H1 (cell line): ENCODE results near the gene PARD3. TPM values are rescaled to one million over a fixed set of nuclear protein-coding genes. Genes with fewer than 3 reads are reported as not detected.
A peak's percentile ranks its signal among the peaks of the same experiment; 100 is the strongest.

Experiments
- CTCF ChIA-PET: fragments of 300-600 bp; sonication (Branson Sonifier 250); formaldehyde crosslinking; loops from one replicate; lab custom pipeline; 2021; ENCODE audit not compliant: partially characterized antibody; lab: Charles Lee
- POLR2A ChIA-PET: fragments of 300-600 bp; sonication (Branson Sonifier 250); formaldehyde crosslinking; loops from one replicate; lab custom pipeline; 2021; ENCODE audit warnings: inconsistent platforms; ENCODE audit not compliant: partially characterized antibody; lab: Charles Lee
- DNase-seq, 2 experiments: peaks; one replicate each; pipeline versions ENCODE4 v3.0.0 to v3.0.0-alpha.2; 2010 to 2022; ENCODE audit warnings: low spot score in 2 of 2, low read depth in 1 of 2, mixed read lengths in 1 of 2
- FAIRE-seq: peaks from 2 replicates; lab custom pipeline; 2011; peaks lifted over from hg19 to GRCh38; lab: Jason Lieb, UNC
- H2AFZ ChIP-seq: 2 replicates; pipeline ENCODE4 v1.8.1; 2012; ENCODE audit warnings: low read length, inconsistent platforms
- H2AK5ac ChIP-seq: 2 replicates; pipeline ENCODE4 v1.6.1; 2013; ENCODE audit warnings: low read depth, low read length
- H2BK120ac ChIP-seq: replicated peaks from 2 replicates; pipeline ENCODE3; 2013; ENCODE audit warnings: low read depth, low read length, inconsistent platforms
- H2BK12ac ChIP-seq: 2 replicates; pipeline ENCODE4 v1.6.1; 2013; ENCODE audit warnings: low read depth, low read length
- H2BK15ac ChIP-seq: 2 replicates; pipeline ENCODE4 v1.6.1; 2013; ENCODE audit warnings: low read length
- H2BK20ac ChIP-seq: 2 replicates; pipeline ENCODE4 v1.6.1; 2013; ENCODE audit warnings: low read length
- H2BK5ac ChIP-seq: 2 replicates; pipeline ENCODE4 v1.6.1; 2013; ENCODE audit warnings: low read depth, low read length
- H3K14ac ChIP-seq: 2 replicates; pipeline ENCODE4 v1.6.1; 2013; ENCODE audit warnings: inconsistent platforms; ENCODE audit not compliant: insufficient read length
- H3K18ac ChIP-seq: 2 replicates; pipeline ENCODE4 v1.6.1; 2013; ENCODE audit warnings: low read length; ENCODE audit errors: extremely low read depth
- H3K23ac ChIP-seq: 2 replicates; pipeline ENCODE4 v1.6.1; 2013; ENCODE audit warnings: inconsistent platforms; ENCODE audit not compliant: insufficient read length
- H3K23me2 ChIP-seq: 2 replicates; pipeline ENCODE4 v1.6.1; 2013; ENCODE audit warnings: low read depth, low read length
- H3K27ac ChIP-seq: 2 replicates; pipeline ENCODE4 v1.6.1; 2011; ENCODE audit warnings: low read depth, low read length, inconsistent platforms
- H3K27me3 ChIP-seq, 4 experiments: replicated peaks in 1 of 4; 1 replicate in 1 of 4; 2 replicates in 3 of 4; pipeline versions ENCODE4 v1.6.1 to v1.8.1; 2011 to 2013; ENCODE audit warnings: low read length in 3 of 4, mild to moderate bottlenecking in 3 of 4, inconsistent platforms in 2 of 4, mixed read lengths in 2 of 4, moderate library complexity in 1 of 4; ENCODE audit not compliant: control insufficient read depth in 3 of 4, insufficient read depth in 3 of 4; ENCODE audit errors: extremely low read depth in 1 of 4
- H3K36me3 ChIP-seq, 4 experiments: 2 replicates each; pipeline versions ENCODE4 v1.6.1 to v1.8.1; 2011 to 2013; ENCODE audit warnings: mild to moderate bottlenecking in 4 of 4, low read length in 3 of 4, moderate library complexity in 2 of 4, control low read depth in 1 of 4, inconsistent platforms in 1 of 4; ENCODE audit not compliant: insufficient read depth in 4 of 4, control insufficient read depth in 2 of 4
- H3K4ac ChIP-seq: replicated peaks from 2 replicates; pipeline ENCODE3; 2013; ENCODE audit warnings: low read length, low read depth, mixed read lengths, inconsistent platforms; ENCODE audit not compliant: insufficient read length
- H3K4me1 ChIP-seq, 4 experiments: replicated peaks in 1 of 4; 1 replicate in 1 of 4; 2 replicates in 3 of 4; pipeline versions ENCODE4 v1.6.1 to v1.8.1; 2011 to 2013; ENCODE audit warnings: low read length in 3 of 4, inconsistent platforms in 2 of 4, mixed read lengths in 1 of 4; ENCODE audit not compliant: insufficient read depth in 4 of 4, control insufficient read depth in 3 of 4
- H3K4me2 ChIP-seq, 2 experiments: 2 replicates each; pipeline versions ENCODE4 v1.6.1 to v1.8.1; 2011 to 2013; ENCODE audit warnings: low read depth in 2 of 2, low read length in 2 of 2, control low read depth in 1 of 2, inconsistent platforms in 1 of 2, mild to moderate bottlenecking in 1 of 2; ENCODE audit not compliant: insufficient read depth in 1 of 2
- H3K4me3 ChIP-seq, 4 experiments: fragments of 200-600, 300-600 bp in 1 of 4; sonication (generic), shearing (Covaris generic), sonication (Bioruptor Twin) in 1 of 4; 2 replicates each; pipeline versions ENCODE4 v1.5.1 to v1.8.1; 2011 to 2016; ENCODE audit warnings: low read length in 4 of 4, low read depth in 3 of 4, control low read depth in 2 of 4, inconsistent platforms in 2 of 4, mild to moderate bottlenecking in 2 of 4, mixed read lengths in 1 of 4, moderate library complexity in 1 of 4; ENCODE audit not compliant: insufficient read depth in 2 of 4; ENCODE audit errors: extremely low read depth in 1 of 4
- H3K56ac ChIP-seq: replicated peaks from 2 replicates; pipeline ENCODE3; 2013; ENCODE audit warnings: low read depth, mild to moderate bottlenecking, mixed read lengths, low read length, inconsistent platforms; ENCODE audit not compliant: insufficient read length
- H3K79me1 ChIP-seq: 2 replicates; pipeline ENCODE4 v1.6.1; 2013; ENCODE audit warnings: low read depth, low read length, control low read depth
- H3K79me2 ChIP-seq, 2 experiments: 2 replicates each; pipeline versions ENCODE4 v1.6.1 to v1.8.1; 2012 to 2013; ENCODE audit warnings: low read length in 2 of 2, mild to moderate bottlenecking in 2 of 2, inconsistent platforms in 1 of 2; ENCODE audit not compliant: insufficient read depth in 2 of 2, control insufficient read depth in 1 of 2
- H3K9ac ChIP-seq, 4 experiments: replicated peaks in 1 of 4; 1 replicate in 1 of 4; 2 replicates in 3 of 4; pipeline versions ENCODE4 v1.6.1 to v1.8.1; 2011 to 2013; ENCODE audit warnings: low read depth in 3 of 4, low read length in 3 of 4, control low read depth in 2 of 4, mild to moderate bottlenecking in 2 of 4, moderate library complexity in 2 of 4, inconsistent platforms in 1 of 4; ENCODE audit errors: extremely low read depth in 1 of 4
- H3K9me3 ChIP-seq, 2 experiments: 2 replicates each; pipeline versions ENCODE4 v1.6.1 to v1.8.1; 2012 to 2013; ENCODE audit warnings: mild to moderate bottlenecking in 2 of 2, moderate library complexity in 2 of 2, control low read depth in 1 of 2, inconsistent platforms in 1 of 2, low read depth in 1 of 2, low read length in 1 of 2, mixed read lengths in 1 of 2; ENCODE audit not compliant: insufficient read depth in 2 of 2
- H4K20me1 ChIP-seq, 2 experiments: replicated peaks in 1 of 2; 2 replicates each; pipeline versions ENCODE3 to v1.8.1; 2011 to 2013; ENCODE audit warnings: inconsistent platforms in 2 of 2, low read length in 2 of 2, mild to moderate bottlenecking in 1 of 2; ENCODE audit not compliant: insufficient read depth in 2 of 2, control insufficient read depth in 1 of 2
- H4K5ac ChIP-seq: 2 replicates; pipeline ENCODE4 v1.6.1; 2013; ENCODE audit warnings: low read length, low read depth, mixed read lengths, inconsistent platforms; ENCODE audit not compliant: insufficient read length
- H4K8ac ChIP-seq: 2 replicates; pipeline ENCODE4 v1.8.0; 2013; ENCODE audit warnings: mild to moderate bottlenecking, moderate library complexity, low read length, inconsistent platforms; ENCODE audit not compliant: insufficient read depth; ENCODE audit errors: extremely low read depth
- H4K91ac ChIP-seq: replicated peaks from 2 replicates; pipeline ENCODE3; 2013; ENCODE audit warnings: low read length, mixed read lengths, inconsistent platforms; ENCODE audit not compliant: insufficient read length
- ASH2L ChIP-seq: fragments of 200-600, 300-600 bp; sonication (generic); IDR thresholded peaks from one replicate; pipeline ENCODE4 v1.7.1; 2017; ENCODE audit warnings: low read length
- ATF3 ChIP-seq: IDR thresholded peaks from 2 replicates; pipeline ENCODE4 v1.6.1; 2011; ENCODE audit warnings: low read depth, mild to moderate bottlenecking, low read length; ENCODE audit not compliant: insufficient read depth
- CEBPB ChIP-seq: IDR thresholded peaks from 2 replicates; pipeline ENCODE4 v1.6.1; 2012; ENCODE audit warnings: low read depth, low read length
- CHD1 ChIP-seq: IDR thresholded peaks from 2 replicates; pipeline ENCODE4 v1.6.1; 2012; ENCODE audit warnings: low read depth, low read length, improper control_type of control experiment
- CHD2 ChIP-seq: IDR thresholded peaks from 2 replicates; pipeline ENCODE4 v1.6.1; 2012; ENCODE audit warnings: low read length, improper control_type of control experiment
- KDM4A ChIP-seq: IDR thresholded peaks from one replicate; pipeline ENCODE4 v1.7.1; 2012; ENCODE audit warnings: low read depth, mild to moderate bottlenecking, moderate library complexity, low read length, inconsistent platforms; ENCODE audit not compliant: severe bottlenecking
- SP4 ChIP-seq: IDR thresholded peaks from 2 replicates; pipeline ENCODE4 v1.6.1; 2012; ENCODE audit warnings: low read length, inconsistent platforms
- TAF1 ChIP-seq: IDR thresholded peaks from 2 replicates; pipeline ENCODE4 v1.6.1; 2011; ENCODE audit warnings: mild to moderate bottlenecking, low read depth, low read length
- WGBS, 2 experiments: shearing (Covaris generic) in 1 of 2; methylation state at CpG; one replicate each; pipeline versions ENCODE4 v1.1.6 to v1.1.7; 2013 to 2015; ENCODE audit warnings: low lambda C conversion rate in 2 of 2, mixed read lengths in 2 of 2, inconsistent platforms in 1 of 2, low coverage in 1 of 2, missing lambda C conversion rate in 1 of 2; ENCODE audit not compliant: insufficient replicate concordance in 2 of 2, insufficient coverage in 1 of 2, insufficient read length in 1 of 2; ENCODE audit errors: extremely low coverage in 1 of 2, missing lambda C conversion rate in 1 of 2; 5-methylcytosine and 5-hydroxymethylcytosine counted together
- long read RNA-seq, 2 experiments: library from RNA in 1 of 2; library from capped mRNA in 1 of 2; stranded (forward); transcript quantifications; one replicate each; pipeline ENCODE4 v2.0.0, GENCODE V29; 2021; ENCODE audit warnings: inconsistent platforms in 1 of 2
- polyA minus RNA-seq, 3 experiments: library from RNA; depleted of rRNA, polyadenylated mRNA; stranded (reverse); fragments of >200 nt; gene quantifications; 1 replicate in 2 of 3; 2 replicates in 1 of 3; pipeline ENCODE4 v1.2.3, GENCODE V29; 2011
- polyA plus RNA-seq, 7 experiments: library from polyadenylated mRNA; depleted of rRNA in 3 of 7; stranded (reverse) in 5 of 7; unstranded in 2 of 7; fragments of >200 nt in 5 of 7; fragments of 200-250 nt in 2 of 7; gene quantifications; 1 replicate in 5 of 7; 2 replicates in 1 of 7; 4 replicates in 1 of 7; pipeline versions ENCODE4 v1.2.1 to v1.2.3, GENCODE V29; 2011 to 2013; ENCODE audit warnings: missing spikeins in 2 of 7, mixed read lengths in 2 of 7
- total RNA-seq: library from RNA; stranded (reverse); fragmentation: NEBNext Ultra II Directional; extraction: Animal tissue kit (Norgen Biotek cat#: 25700); gene quantifications from 2 replicates; pipeline ENCODE4 v1.2.1, GENCODE V29; 2021

Gene PARD3
- total RNA-seq (47.9 and 49.1 TPM in 2 replicates), polyA plus RNA-seq (2011; rRNA removed) (14.3 and 19.7 TPM in 2 replicates), polyA minus RNA-seq (2011; rRNA and poly(A)+ RNA removed) (74.4 and 97.7 TPM in 2 replicates)
- polyA plus RNA-seq (2011; cell fraction: cytosol; rRNA removed), result 27.5 TPM
- 25.6 TPM for polyA plus RNA-seq (2011; cell fraction: nucleus; rRNA removed)
- polyA plus RNA-seq (2012, experiment 1 of 2), result 32.4 to 53.5 TPM (median 36.9 TPM) in 4 replicates
- 3.6 TPM for polyA plus RNA-seq (2012, experiment 2 of 2)
- 38.8 TPM for polyA plus RNA-seq (2013, experiment 1 of 2)
- 39.8 TPM for polyA plus RNA-seq (2013, experiment 2 of 2)
- polyA minus RNA-seq (2011; cell fraction: cytosol; rRNA and poly(A)+ RNA removed), result 31.5 TPM
- polyA minus RNA-seq (2011; cell fraction: nucleus; rRNA and poly(A)+ RNA removed), result 93.5 TPM
- long read RNA-seq, experiment 1, partial matches to known transcripts, result 24 of 36 reads
- long read RNA-seq, experiment 1, other reads (novel, unspliced or antisense), result 12 of 36 reads
- long read RNA-seq, experiment 2, partial matches to known transcripts, result 6 of 17 reads
- long read RNA-seq, experiment 2, other reads (novel, unspliced or antisense), result 11 of 17 reads

DNA sequence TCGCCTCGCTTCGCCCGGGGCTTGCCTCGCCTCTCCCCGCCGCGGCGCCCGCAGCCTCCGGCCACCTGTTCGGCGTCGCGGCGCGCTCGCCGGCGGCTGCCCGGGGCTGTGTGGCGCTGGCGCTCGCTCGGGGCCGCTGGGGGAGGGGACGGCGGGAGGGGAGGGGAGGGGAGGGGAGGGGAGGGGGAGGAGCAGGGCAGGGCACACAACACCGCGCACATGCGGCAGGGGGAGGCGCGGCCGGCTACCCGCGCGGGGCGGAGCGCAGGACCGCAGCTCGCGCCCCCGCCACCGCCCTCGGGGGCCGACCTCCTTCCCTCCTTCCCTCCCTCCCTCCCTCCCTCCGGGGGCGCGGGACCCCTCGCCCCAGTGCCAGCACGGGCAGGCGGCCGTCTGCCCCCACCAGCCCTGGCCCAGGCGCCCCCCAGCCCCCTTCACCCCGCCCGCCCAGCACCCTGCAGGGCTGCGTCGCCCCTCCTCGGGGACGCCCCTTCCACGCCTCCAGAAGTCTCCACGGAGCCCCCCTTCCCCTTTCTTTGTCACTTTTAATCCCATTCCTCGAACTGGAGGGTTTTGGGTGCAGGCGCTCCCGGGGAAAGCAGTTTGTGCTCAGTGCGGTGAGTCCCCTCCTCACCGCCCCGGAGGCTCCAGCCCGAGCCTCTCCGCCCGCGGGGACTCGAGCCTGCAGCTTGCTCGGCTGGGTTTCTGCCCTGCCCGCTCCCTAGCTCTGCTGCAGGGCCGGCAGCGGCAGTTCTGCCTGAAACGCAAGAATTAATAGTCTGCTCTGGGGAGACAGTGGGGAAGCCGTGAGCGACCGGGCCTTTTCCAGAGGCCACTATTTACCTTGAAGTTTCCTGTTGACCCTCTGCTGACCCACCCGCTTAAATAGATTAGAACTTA lies at the start of gene PARD3:
Gene PARD3 (minus strand): TSS at position 112 of the 900 bp plus-strand sequence. CDS start 301 bp downstream, outside the sequence.
- Histone ChIP-seq H4K5ac (peak within 1 kb of the TSS; percentile 91), H3K27ac (peak within 1 kb of the TSS; percentile 66), H3K9me3 (no peaks in the 10 kb centered on the region), H3K36me3 (no peaks in the 10 kb centered on the region), H2BK5ac (0 out of 2 replicates have a peak within 1 kb of the TSS, but pooled peaks have one; percentile 5), H2AK5ac (no peak within 1 kb of the TSS), H3K79me1 (peaks cover 8% of the 10 kb centered on the region), H3K79me2 (peaks cover 4 to 38% of the 10 kb centered on the region in 2 experiments; a peak in 3 of 4 replicates), H4K8ac (peak within 1 kb of the TSS; percentile 89), H3K23ac (no peak within 1 kb of the TSS), H3K4ac (peak within 1 kb of the TSS; percentile 25), H2BK15ac (no peak within 1 kb of the TSS), H3K56ac (peak within 1 kb of the TSS; percentile 56), H3K4me2 (peak within 1 kb of the TSS; percentile 93 to 100), H2BK12ac (no peak within 1 kb of the TSS), H2AFZ (0 out of 2 replicates have a peak within 1 kb of the TSS, but pooled peaks have one; percentile 62), H3K4me3 (peak within 1 kb of the TSS; percentile 80 to 98 (median 82)), H3K23me2 (peaks cover 11% of the 10 kb centered on the region), H2BK20ac (no peak within 1 kb of the TSS), H3K4me1 (peaks cover 6 to 17% (median 14%) of the 10 kb centered on the region in 4 experiments), H4K20me1 (peaks cover 15 to 17% of the 10 kb centered on the region in 2 experiments), H3K9ac (peak within 1 kb of the TSS; percentile 52 to 91 (median 70)), H3K27me3 (peaks cover 0 to 20% (median 14%) of the 10 kb centered on the region in 4 experiments; a peak in 5 of 7 replicates), H3K18ac (peak within 1 kb of the TSS; percentile 88), H4K91ac (no peak within 1 kb of the TSS), H3K14ac (no peak within 1 kb of the TSS), H2BK120ac (no peak within 1 kb of the TSS)
- CTCF ChIA-PET, result interaction anchor here (0.8 to 3.0 kb wide), 8 partner anchors 10 to 179 kb away, joined by 3 to 12 read pairs (median 4); no protein-coding TSS in a partner anchor
- DNase-seq (peak in 1 of 2 experiments; percentile 76), FAIRE-seq (no peak)
- 1% methylated on average over 15 of the region's 82 CpGs; no CpG with 5 or more reads in 1 of the 2 experiments for WGBS, 2 experiments
- POLR2A ChIA-PET, result interaction anchor here (1.2 to 1.4 kb wide), 2 partner anchors 14 to 48 kb away, joined by 3 read pairs; no protein-coding TSS in a partner anchor
- no peak for TF ChIP-seq ASH2L
- no peak; the same call in 1 of the 2 replicates for TF ChIP-seq TAF1
- TF ChIP-seq CEBPB, result no peak
- no peak for TF ChIP-seq CHD1
- TF ChIP-seq SP4, result no peak
- TF ChIP-seq KDM4A, result peak; percentile 80
- no peak for TF ChIP-seq ATF3
- TF ChIP-seq CHD2, result no peak
